ENCODE measurements around the gene SPINK2. TPM values are rescaled to one million over a fixed set of nuclear protein-coding genes. Genes with fewer than 3 reads are reported as not detected.
A peak's percentile ranks its signal among the peaks of the same experiment; 100 is the strongest.

SPINK2 gene
- total and polyA plus RNA-seq, 2 of the 4 experiments (the other 2 are of a cell fraction): not detected

DNA sequence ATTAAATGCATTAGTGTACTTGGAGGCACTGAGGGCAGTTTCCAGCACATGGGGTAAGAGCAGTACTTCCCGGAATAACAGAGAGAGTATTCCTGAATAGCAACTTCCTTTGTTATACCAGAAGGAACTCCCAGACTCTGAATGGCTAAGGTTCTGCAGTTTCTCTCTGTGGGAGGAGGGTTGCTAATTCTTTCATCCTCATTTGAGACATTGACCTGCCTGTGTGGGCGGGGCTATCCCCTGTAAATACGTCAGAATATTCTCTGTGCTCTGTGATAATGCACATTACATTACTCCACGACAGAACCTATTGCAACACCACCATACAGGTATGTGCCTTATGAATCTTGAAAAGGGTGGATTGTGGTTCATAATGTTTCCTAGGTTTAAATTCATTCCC is 52.7 kb downstream of the SPINK2 start:
- Histone ChIP-seq H3K4me1 (ENCODE audit: control insufficient read depth, insufficient read depth, low read length) (peaks cover 2% of the 10 kb centered on the region; the same call in 1 of the 2 replicates), H3K79me1 (ENCODE audit: low read depth in 1 of 2, low read length in 2 of 2) (no peaks in the 10 kb centered on the region), H3K14ac (replicated peaks; ENCODE audit: low read depth, low read length) (no peak overlapping the region), H2BK5ac (ENCODE audit: low read depth, low read length, poor library complexity, severe bottlenecking) (no peak overlapping the region), H3K27me3 (ENCODE audit: control insufficient read depth, insufficient read depth, low read length) (0 out of 2 replicates have a peak, but pooled peaks cover 2% of the 10 kb centered on the region), H3K9ac (ENCODE audit: low read depth, low read length) (no peak overlapping the region), H2BK20ac (ENCODE audit: low read depth, low read length) (no peak overlapping the region), H3K4me2 (ENCODE audit: low read depth, low read length) (no peak overlapping the region), H2AFZ (replicated peaks; ENCODE audit: low read length, poor library complexity) (no peak overlapping the region), H4K5ac (ENCODE audit: low read depth, low read length) (no peak overlapping the region), H3K23ac (ENCODE audit: low read depth, low read length) (no peak overlapping the region), H4K20me1 (ENCODE audit: insufficient read depth, low read length) (no peaks in the 10 kb centered on the region), H4K8ac (ENCODE audit: low read depth in 2 of 2, low read length in 2 of 2) (no peak overlapping the region), H2BK120ac (ENCODE audit: low read depth, low read length) (no peak overlapping the region), H3K36me3 (ENCODE audit: control insufficient read depth, insufficient read depth, low read length) (no peaks in the 10 kb centered on the region), H3K9me3 (ENCODE audit: control insufficient read depth, insufficient read depth, low read length) (no peaks in the 10 kb centered on the region), H2BK15ac (ENCODE audit: low read depth, low read length) (no peak overlapping the region), H3K56ac (ENCODE audit: extremely low read depth, insufficient read depth, low read length) (no peak overlapping the region), H3K27ac (ENCODE audit: insufficient read depth, low read length) (no peak overlapping the region), H4K91ac (ENCODE audit: insufficient read depth, low read depth, low read length) (no peak overlapping the region), H2AK9ac (replicated peaks; ENCODE audit: low read depth, low read length, poor library complexity) (no peak overlapping the region), H3K18ac (ENCODE audit: low read depth, low read length) (no peak overlapping the region), H3K4me3 (ENCODE audit: insufficient read depth, low read depth, low read length) (no peak overlapping the region), H3K9me1 (ENCODE audit: insufficient read depth, low read length) (0 out of 2 replicates have a peak, but pooled peaks cover 2% of the 10 kb centered on the region), H3K4ac (ENCODE audit: low read depth, low read length) (no peak overlapping the region), H2AK5ac (ENCODE audit: low read depth, low read length) (no peak overlapping the region)
- intact Hi-C loops (cut with micrococcal nuclease): no loop called here
- no TSS peak for BruUV-seq (replicated peaks)
- TF ChIP-seq MAFK (IDR thresholded peaks at IDR 0.05; ENCODE audit: low read depth, low read length) (no peak), MAZ (IDR thresholded peaks at IDR 0.05; ENCODE audit: borderline replicate concordance, low read depth, low read length) (no peak), CEBPB (IDR thresholded peaks at IDR 0.05; ENCODE audit: low read depth, low read length) (0 out of 2 replicates have a peak, but pooled peaks have one; percentile 26), RAD21 (IDR thresholded peaks at IDR 0.05; ENCODE audit: low read length) (no peak), RCOR1 (IDR thresholded peaks at IDR 0.05; ENCODE audit: insufficient replicate concordance, low read length) (no peak), RFX5 (IDR thresholded peaks at IDR 0.05; ENCODE audit: low read depth, low read length) (no peak)
- TF ChIP-seq, protein P1, sequence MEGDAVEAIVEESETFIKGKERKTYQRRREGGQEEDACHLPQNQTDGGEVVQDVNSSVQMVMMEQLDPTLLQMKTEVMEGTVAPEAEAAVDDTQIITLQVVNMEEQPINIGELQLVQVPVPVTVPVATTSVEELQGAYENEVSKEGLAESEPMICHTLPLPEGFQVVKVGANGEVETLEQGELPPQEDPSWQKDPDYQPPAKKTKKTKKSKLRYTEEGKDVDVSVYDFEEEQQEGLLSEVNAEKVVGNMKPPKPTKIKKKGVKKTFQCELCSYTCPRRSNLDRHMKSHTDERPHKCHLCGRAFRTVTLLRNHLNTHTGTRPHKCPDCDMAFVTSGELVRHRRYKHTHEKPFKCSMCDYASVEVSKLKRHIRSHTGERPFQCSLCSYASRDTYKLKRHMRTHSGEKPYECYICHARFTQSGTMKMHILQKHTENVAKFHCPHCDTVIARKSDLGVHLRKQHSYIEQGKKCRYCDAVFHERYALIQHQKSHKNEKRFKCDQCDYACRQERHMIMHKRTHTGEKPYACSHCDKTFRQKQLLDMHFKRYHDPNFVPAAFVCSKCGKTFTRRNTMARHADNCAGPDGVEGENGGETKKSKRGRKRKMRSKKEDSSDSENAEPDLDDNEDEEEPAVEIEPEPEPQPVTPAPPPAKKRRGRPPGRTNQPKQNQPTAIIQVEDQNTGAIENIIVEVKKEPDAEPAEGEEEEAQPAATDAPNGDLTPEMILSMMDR (conservative IDR thresholded peaks at IDR 0.05; ENCODE audit: low read depth, low read length): no peak
- ChIA-PET POLR2A (ENCODE audit: unreplicated experiment) (no interaction called here), CTCF (no interaction called here)
- in situ Hi-C loops (cut with MboI; ENCODE audit: low sequenced_read_pairs): loop anchor here (25.0 kb wide), 1 partner anchor 94 kb away; no protein-coding TSS in a partner anchor
- dilution Hi-C loops (cut with HindIII; ENCODE audit: low sequenced_read_pairs, unreplicated experiment): no loop called here
- no peak for DNase-seq
- ATAC-seq (ENCODE audit: low read depth): no peak
- no CpG with 5 or more reads among the region's 4 CpGs for WGBS, 2 experiments (ENCODE audit: extremely low coverage in 2 of 2, insufficient read length in 1 of 2)
